ENCODE results near the gene ADPRS. TPM values are rescaled to one million over a fixed set of nuclear protein-coding genes. Genes with fewer than 3 reads are reported as not detected.

Gene ADPRS
- total and polyA plus RNA-seq, 2 experiments from 2014 or later = 22.6 to 46.6 TPM

GRCh38 chr1:36080801-36081200 is 7.9 kb upstream of the ADPRS start:
- Mint-ChIP-seq H3K4me3 (no peak overlapping the region), H3K36me3 (ENCODE audit: low read depth) (no peaks in the 10 kb centered on the region), H3K27ac (no peak overlapping the region), H3K27me3 (ENCODE audit: insufficient read depth, low read depth, poor library complexity) (peaks cover 6% of the 10 kb centered on the region), H3K9me3 (no peaks in the 10 kb centered on the region), H3K4me1 (peaks cover 6% of the 10 kb centered on the region; the same call in 1 of the 3 replicates)
- Histone ChIP-seq H3K27ac (ENCODE audit: low read depth) (no peak overlapping the region), H4K20me1 (replicated peaks; ENCODE audit: insufficient read depth) (no peaks in the 10 kb centered on the region), H3F3A (replicated peaks; ENCODE audit: low read depth) (0 out of 2 replicates have a peak, but pooled peaks cover 8% of the 10 kb centered on the region), H3K4me2 (no peak overlapping the region), H3K4me1 (ENCODE audit: insufficient read depth) (no peaks in the 10 kb centered on the region), H3K79me2 (replicated peaks; ENCODE audit: insufficient read depth) (no peaks in the 10 kb centered on the region), H3K9me2 (ENCODE audit: insufficient read depth) (no peaks in the 10 kb centered on the region), H3K4me3 (no peak overlapping the region), H3K36me3 (ENCODE audit: insufficient read depth) (no peaks in the 10 kb centered on the region), H3K27me3 (ENCODE audit: insufficient read depth) (peaks cover 9% of the 10 kb centered on the region; the same call in 1 of the 2 replicates), H2AFZ (no peak overlapping the region)
- no peak for DNase-seq (ENCODE audit: low spot score)
- ATAC-seq = no peak
- TF ChIP-seq JUNB (IDR thresholded peaks at IDR 0.05; ENCODE audit: unreplicated experiment) (no peak), CREB1 (CRISPR knock-in tag; IDR thresholded peaks at IDR 0.05; ENCODE audit: low read depth) (no peak), REST (IDR thresholded peaks at IDR 0.05; ENCODE audit: unreplicated experiment) (no peak), ZNF114 (CRISPR knock-in tag; IDR thresholded peaks at IDR 0.05) (no peak), EZH2phosphoT487 (IDR thresholded peaks at IDR 0.05; ENCODE audit: unreplicated experiment) (no peak), NANOG (IDR thresholded peaks at IDR 0.05; ENCODE audit: borderline replicate concordance) (no peak), EZH2 (IDR thresholded peaks at IDR 0.05; ENCODE audit: low read depth, unreplicated experiment) (no peak), STAT1 (IDR thresholded peaks at IDR 0.05; ENCODE audit: unreplicated experiment) (no peak), ZNF462 (CRISPR knock-in tag; IDR thresholded peaks at IDR 0.05) (no peak)

Measured in GM23338 (cell line).